OCI-LY1 (cell line): ENCODE data around the gene POLR2L.

ENCODE experiments used
- H2AFZ ChIP-seq: fragments of 200-600 bp; sonication (generic), shearing (Covaris generic); 2 replicates; pipeline ENCODE4 v1.6.0; 2014; ENCODE audit warnings: antibody characterized with exemption, mild to moderate bottlenecking, low read length
- H3F3A ChIP-seq: fragments of 200-600 bp; sonication (generic), shearing (Covaris generic); 2 replicates; pipeline ENCODE4 v1.6.0; 2014; ENCODE audit warnings: mild to moderate bottlenecking, antibody characterized with exemption, low read length, moderate library complexity; ENCODE audit not compliant: insufficient read depth
- H3K27ac ChIP-seq: fragments of 200-600 bp; sonication (generic); 2 replicates; pipeline ENCODE4 v1.5.1; 2014; ENCODE audit warnings: low read length, mixed run types, mild to moderate bottlenecking, low read depth; ENCODE audit not compliant: poor library complexity, severe bottlenecking
- H3K27me3 ChIP-seq: fragments of 200-600 bp; sonication (generic); 2 replicates; pipeline ENCODE4 v1.6.0; 2014; ENCODE audit warnings: antibody characterized with exemption, mild to moderate bottlenecking, low read length, moderate library complexity; ENCODE audit not compliant: insufficient read depth
- H3K36me3 ChIP-seq: fragments of 200-600 bp; sonication (generic); 2 replicates; pipeline ENCODE4 v1.6.1; 2014; ENCODE audit warnings: mild to moderate bottlenecking, antibody characterized with exemption, low read length, moderate library complexity, mixed read lengths; ENCODE audit not compliant: insufficient read depth
- H3K4me1 ChIP-seq: fragments of 200-600 bp; sonication (generic); 2 replicates; pipeline ENCODE4 v1.5.1; 2014; ENCODE audit warnings: mild to moderate bottlenecking, low read length, moderate library complexity; ENCODE audit not compliant: insufficient read depth, severe bottlenecking
- H3K4me2 ChIP-seq: fragments of 200-600 bp; sonication (generic), shearing (Covaris generic); 2 replicates; pipeline ENCODE4 v1.6.1; 2014; ENCODE audit warnings: low read length
- H3K4me3 ChIP-seq: fragments of 200-600 bp; sonication (generic); 2 replicates; pipeline ENCODE4 v1.5.1; 2014; ENCODE audit warnings: low read length, low read depth, mild to moderate bottlenecking, mixed read lengths; ENCODE audit not compliant: poor library complexity, severe bottlenecking
- H3K79me2 ChIP-seq: fragments of 200-600 bp; shearing (Covaris generic); 2 replicates; pipeline ENCODE4 v1.6.1; 2016; ENCODE audit warnings: mixed run types, low read length, mixed read lengths; ENCODE audit not compliant: insufficient read depth
- H3K9ac ChIP-seq: fragments of 200-600 bp; sonication (generic), shearing (Covaris generic); 2 replicates; pipeline ENCODE4 v1.6.1; 2014; ENCODE audit warnings: mild to moderate bottlenecking, low read length, mixed read lengths
- H3K9me2 ChIP-seq: fragments of 200-600 bp; sonication (generic), shearing (Covaris generic); 2 replicates; pipeline ENCODE4 v1.6.1; 2014; ENCODE audit warnings: low read depth, mild to moderate bottlenecking, low read length, mixed read lengths
- H3K9me3 ChIP-seq: fragments of 200-600 bp; shearing (Covaris generic); 2 replicates; pipeline ENCODE4 v1.6.1; 2014; ENCODE audit warnings: low read length, mixed read lengths
- H4K20me1 ChIP-seq: fragments of 200-600 bp; sonication (generic), shearing (Covaris generic); 2 replicates; pipeline ENCODE4 v1.6.0; 2016; ENCODE audit warnings: mild to moderate bottlenecking, low read length; ENCODE audit not compliant: insufficient read depth
- EZH2 ChIP-seq: fragments of 200-600 bp; sonication (generic), shearing (Covaris generic); IDR thresholded peaks from 2 replicates; pipeline ENCODE4 v1.8.0; 2017; ENCODE audit warnings: borderline replicate concordance, mixed run types, mild to moderate bottlenecking, antibody characterized with exemption, low read length, moderate library complexity, mixed read lengths
- TF ChIP-seq, protein P1 (sequence below): fragments of 200-600 bp; sonication (generic), shearing (Covaris generic); IDR thresholded peaks from 2 replicates; pipeline ENCODE4 v1.5.1; 2017; ENCODE audit warnings: mild to moderate bottlenecking, antibody characterized with exemption, low read length, moderate library complexity, mixed read lengths

The POLR2L gene

DNA sequence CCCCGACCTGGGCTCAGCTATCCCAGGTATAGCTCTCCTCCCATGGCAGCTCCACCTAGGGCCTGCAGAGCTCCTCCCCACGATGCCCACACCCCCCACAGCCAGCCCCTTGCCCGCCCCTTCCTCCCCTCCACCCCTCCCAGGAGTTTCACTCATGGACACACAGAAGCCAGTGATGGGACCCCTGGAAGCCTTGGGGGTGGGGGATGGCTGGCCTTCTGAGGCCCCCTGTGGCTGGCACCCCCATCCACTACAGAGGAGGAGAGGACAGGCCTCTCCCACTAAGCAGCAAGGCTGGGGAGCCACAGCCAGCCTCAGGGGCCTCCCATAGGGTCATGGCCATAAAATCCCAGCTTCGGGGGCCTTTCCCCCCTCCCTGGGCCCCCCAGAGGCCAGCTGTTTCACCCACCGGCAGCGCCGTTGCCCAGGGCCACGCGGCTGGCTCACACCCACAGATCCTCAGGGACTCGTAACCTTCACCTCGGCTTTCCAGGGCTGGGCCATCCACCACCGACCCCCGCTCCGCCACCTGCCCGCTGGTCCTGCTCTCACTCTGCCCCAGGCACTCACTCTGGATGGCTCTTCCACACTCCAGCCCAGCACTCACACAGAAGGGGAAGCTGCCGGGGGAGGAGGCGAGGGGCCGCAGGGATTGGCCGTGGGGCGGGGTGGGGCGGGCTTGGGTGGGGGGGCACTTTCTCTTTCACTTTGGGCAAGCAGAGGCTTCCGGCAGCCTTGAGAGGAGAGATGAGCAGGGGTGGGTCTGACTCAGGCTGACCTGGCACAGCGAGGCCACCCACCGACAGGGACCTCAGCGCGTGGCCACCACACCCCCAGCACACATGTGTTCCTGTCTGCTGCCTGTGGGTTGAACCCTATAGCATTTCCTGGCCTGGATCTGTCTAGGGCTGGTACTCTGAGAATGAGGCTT lies 46.4 kb downstream of the POLR2L start:
- Histone ChIP-seq H3K27me3 (no peaks in the 10 kb centered on the region), H3K36me3 (peaks cover 25% of the 10 kb centered on the region; the same call in 1 of the 2 replicates), H3K9me2 (no peaks in the 10 kb centered on the region), H3F3A (no peaks in the 10 kb centered on the region), H3K4me2 (peak overlapping the region; percentile 97), H3K9me3 (no peaks in the 10 kb centered on the region), H3K4me1 (peaks cover 23% of the 10 kb centered on the region), H3K9ac (peak overlapping the region; percentile 83), H4K20me1 (no peaks in the 10 kb centered on the region), H3K27ac (peak overlapping the region; percentile 71), H3K79me2 (no peaks in the 10 kb centered on the region), H2AFZ (no peak overlapping the region), H3K4me3 (peak overlapping the region; percentile 86)
- TF ChIP-seq EZH2, result no peak
- TF ChIP-seq, protein P1, sequence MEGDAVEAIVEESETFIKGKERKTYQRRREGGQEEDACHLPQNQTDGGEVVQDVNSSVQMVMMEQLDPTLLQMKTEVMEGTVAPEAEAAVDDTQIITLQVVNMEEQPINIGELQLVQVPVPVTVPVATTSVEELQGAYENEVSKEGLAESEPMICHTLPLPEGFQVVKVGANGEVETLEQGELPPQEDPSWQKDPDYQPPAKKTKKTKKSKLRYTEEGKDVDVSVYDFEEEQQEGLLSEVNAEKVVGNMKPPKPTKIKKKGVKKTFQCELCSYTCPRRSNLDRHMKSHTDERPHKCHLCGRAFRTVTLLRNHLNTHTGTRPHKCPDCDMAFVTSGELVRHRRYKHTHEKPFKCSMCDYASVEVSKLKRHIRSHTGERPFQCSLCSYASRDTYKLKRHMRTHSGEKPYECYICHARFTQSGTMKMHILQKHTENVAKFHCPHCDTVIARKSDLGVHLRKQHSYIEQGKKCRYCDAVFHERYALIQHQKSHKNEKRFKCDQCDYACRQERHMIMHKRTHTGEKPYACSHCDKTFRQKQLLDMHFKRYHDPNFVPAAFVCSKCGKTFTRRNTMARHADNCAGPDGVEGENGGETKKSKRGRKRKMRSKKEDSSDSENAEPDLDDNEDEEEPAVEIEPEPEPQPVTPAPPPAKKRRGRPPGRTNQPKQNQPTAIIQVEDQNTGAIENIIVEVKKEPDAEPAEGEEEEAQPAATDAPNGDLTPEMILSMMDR, result no peak

DNA sequence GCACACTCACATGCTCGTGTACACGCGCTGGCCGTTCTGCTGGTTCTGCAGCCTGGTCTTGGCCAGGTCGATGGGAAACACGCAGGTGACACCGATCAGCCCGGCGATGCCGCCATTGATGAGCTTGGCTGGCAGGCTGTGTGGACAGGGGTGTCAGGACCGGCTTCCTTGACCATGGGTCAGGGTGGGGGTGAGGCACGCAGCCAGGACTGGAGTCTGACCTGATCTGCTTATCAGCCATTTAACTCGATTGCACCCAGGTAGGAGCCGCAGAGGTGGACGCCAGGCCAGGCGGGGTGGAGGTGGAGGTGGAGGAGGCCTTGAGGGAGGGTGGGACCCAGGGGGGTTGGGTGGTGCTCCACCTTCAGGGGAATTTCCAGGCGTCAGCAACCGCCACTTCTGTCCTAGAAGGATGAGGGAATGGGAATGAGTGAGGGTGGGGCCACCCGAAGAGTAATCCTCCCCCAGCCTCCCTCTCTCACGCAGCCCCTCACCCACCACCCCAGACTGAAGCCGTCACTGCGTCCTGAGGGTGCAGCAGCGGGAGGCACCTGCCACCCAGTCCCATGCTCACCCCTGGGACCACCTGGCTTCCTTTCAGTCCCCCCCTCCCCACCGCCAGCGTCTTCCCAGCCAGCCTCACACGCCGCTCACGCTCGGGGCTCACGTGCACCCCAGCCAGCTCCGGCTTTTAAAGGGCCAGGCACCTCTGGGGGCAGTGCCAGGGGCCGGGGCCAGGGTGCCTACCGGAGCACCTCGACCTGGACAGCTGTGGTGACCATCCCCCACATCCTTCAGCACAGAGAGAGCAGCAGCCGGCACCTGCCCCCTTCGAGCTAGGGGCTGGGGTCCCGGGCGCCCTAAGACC lies 47.3 kb downstream of the POLR2L start:
- Histone ChIP-seq H3K9ac (peak overlapping the region; percentile 83), H3F3A (no peaks in the 10 kb centered on the region), H3K4me1 (peaks cover 23% of the 10 kb centered on the region), H3K27ac (no peak overlapping the region), H3K79me2 (no peaks in the 10 kb centered on the region), H3K4me2 (peak overlapping the region; percentile 97), H3K9me2 (no peaks in the 10 kb centered on the region), H3K9me3 (no peaks in the 10 kb centered on the region), H3K27me3 (no peaks in the 10 kb centered on the region), H3K4me3 (peak overlapping the region; percentile 86), H2AFZ (no peak overlapping the region), H3K36me3 (peaks cover 17% of the 10 kb centered on the region; the same call in 1 of the 2 replicates), H4K20me1 (no peaks in the 10 kb centered on the region)
- TF ChIP-seq EZH2, result no peak
- TF ChIP-seq, protein P1, result no peak

DNA sequence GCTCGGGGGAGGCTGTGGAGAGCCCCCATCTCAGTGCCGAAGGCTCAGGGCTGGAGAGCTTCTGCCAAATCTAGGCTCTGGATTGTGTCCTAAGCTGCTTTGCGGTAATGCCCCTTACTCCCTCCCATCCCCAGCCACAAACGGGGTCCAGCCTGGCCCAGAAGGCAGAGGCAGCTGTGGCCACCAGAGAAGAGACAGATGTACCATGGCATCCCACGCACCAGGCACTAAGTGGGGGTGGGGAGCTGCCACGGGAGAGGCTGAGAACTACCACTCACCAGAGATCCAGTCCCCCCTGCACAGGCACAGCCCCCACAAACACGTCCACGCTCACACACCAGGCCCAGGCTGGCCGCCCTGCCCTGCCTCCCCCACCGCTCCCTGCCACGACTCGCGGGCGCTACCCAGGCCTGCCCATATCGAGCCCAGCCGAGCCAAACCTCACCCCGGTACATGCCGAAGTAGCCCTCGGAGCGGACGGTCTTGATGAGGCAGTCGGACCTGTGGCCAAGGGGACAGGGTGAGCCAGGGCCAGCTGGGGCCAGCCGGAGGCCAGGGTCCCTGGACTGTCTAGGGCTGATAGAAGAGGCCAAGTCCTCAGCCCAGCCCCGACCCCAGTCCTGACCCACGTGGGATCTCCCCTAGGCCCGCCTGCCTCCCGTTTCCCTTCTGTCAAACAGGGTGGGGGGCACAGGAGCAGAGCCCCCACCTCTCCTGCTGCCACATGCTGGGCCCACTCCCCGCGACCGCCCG lies 48.1 kb downstream of the POLR2L start:
- H3K4me3 ChIP-seq, result no peak overlapping the region
- no peaks in the 10 kb centered on the region for H3K27me3 ChIP-seq
- no peaks in the 10 kb centered on the region for H3K9me3 ChIP-seq
- no peak overlapping the region for H3K9ac ChIP-seq
- H3K4me1 ChIP-seq, result peaks cover 29% of the 10 kb centered on the region
- no peak for TF ChIP-seq EZH2
- TF ChIP-seq, protein P1, result no peak
- no peaks in the 10 kb centered on the region for H4K20me1 ChIP-seq
- H3K27ac ChIP-seq, result no peak overlapping the region
- no peaks in the 10 kb centered on the region for H3F3A ChIP-seq
- H3K9me2 ChIP-seq, result no peaks in the 10 kb centered on the region
- peaks cover 12% of the 10 kb centered on the region; the same call in 1 of the 2 replicates for H3K36me3 ChIP-seq
- no peaks in the 10 kb centered on the region for H3K79me2 ChIP-seq
- no peak overlapping the region for H2AFZ ChIP-seq
- H3K4me2 ChIP-seq, result no peak overlapping the region
